GM18499 (cell line): ENCODE measurements around the gene HSD11B2.

ENCODE experiments used
- ATAC-seq: cut with Tn5 transposase; IDR thresholded peaks from one replicate; pipeline ENCODE4 v1.9.1; 2021; ENCODE audit warnings: moderate number of reproducible peaks; ENCODE audit not compliant: insufficient read depth, unreplicated experiment

Gene HSD11B2

GRCh38 chr16:67396159-67397035 lies 34.5 kb upstream of the HSD11B2 start:
- ATAC-seq = no peak

- ATAC-seq = no peak
Measured at GRCh38 chr16:67397036-67397801, 33.7 kb upstream of the HSD11B2 start.

- no peak for ATAC-seq
Measured at GRCh38 chr16:67397812-67398545, 32.9 kb upstream of the HSD11B2 start.

- ATAC-seq = no peak
Measured at GRCh38 chr16:67398546-67399217, 32.2 kb upstream of the HSD11B2 start.

- ATAC-seq = no peak
Measured at GRCh38 chr16:67399218-67399733, 31.6 kb upstream of the HSD11B2 start.

- no peak for ATAC-seq
Measured at GRCh38 chr16:67399749-67400704, 30.9 kb upstream of the HSD11B2 start.

- ATAC-seq = no peak
Measured at GRCh38 chr16:67400901-67401300, 30.0 kb upstream of the HSD11B2 start.

- ATAC-seq = no peak
Measured at GRCh38 chr16:67403976-67404555, 26.9 kb upstream of the HSD11B2 start.

- ATAC-seq = no peak
Measured at GRCh38 chr16:67404740-67405226, 26.1 kb upstream of the HSD11B2 start.

- no peak for ATAC-seq
Measured at GRCh38 chr16:67405336-67405735, 25.6 kb upstream of the HSD11B2 start.

GRCh38 chr16:67406111-67406971 lies 24.6 kb upstream of the HSD11B2 start:
- ATAC-seq = no peak

GRCh38 chr16:67407176-67407787 lies 23.6 kb upstream of the HSD11B2 start:
- no peak for ATAC-seq

GRCh38 chr16:67407788-67408452 lies 23.0 kb upstream of the HSD11B2 start:
- no peak for ATAC-seq

GRCh38 chr16:67409631-67410030 lies 21.3 kb upstream of the HSD11B2 start:
- no peak for ATAC-seq

- ATAC-seq = no peak
Measured at GRCh38 chr16:67411339-67411738, 19.6 kb upstream of the HSD11B2 start.

GRCh38 chr16:67412294-67412693 lies 18.6 kb upstream of the HSD11B2 start:
- ATAC-seq = no peak
